NOMO-1 (cell line): ENCODE data around the gene SH3D19.
"Not testable (repeated sequence)": the region's sequence is repeated elsewhere in the genome, so short reads cannot be mapped to it uniquely, and the experiment has no call there.

Experiments
- DNase-seq, 2 experiments: peaks; one replicate each; lab custom pipeline; 2025; ENCODE audit not compliant: unreplicated experiment in 2 of 2; lab: John Stamatoyannopoulos, UW

SH3D19 gene

GRCh38 chr4:151158979-151159378 lies 166.4 kb downstream of the SH3D19 start:
- no peak for DNase-seq

- DNase-seq = no peak
Measured at GRCh38 chr4:151157543-151157942, 167.9 kb downstream of the SH3D19 start.

GRCh38 chr4:151153585-151153984 lies 171.8 kb downstream of the SH3D19 start:
- DNase-seq = peak in 1 of 2 experiments; percentile 16

GRCh38 chr4:151152028-151152427 lies 173.4 kb downstream of the SH3D19 start:
- no peak for DNase-seq

- no peak for DNase-seq
Measured at GRCh38 chr4:151150821-151151580, 174.4 kb downstream of the SH3D19 start.

GRCh38 chr4:151148261-151148660 lies 177.1 kb downstream of the SH3D19 start:
- DNase-seq = no peak

GRCh38 chr4:151147000-151147399 lies 178.4 kb downstream of the SH3D19 start:
- DNase-seq = no peak

GRCh38 chr4:151144329-151145072 lies 180.9 kb downstream of the SH3D19 start:
- no peak for DNase-seq

- no peak for DNase-seq
Measured at GRCh38 chr4:151143811-151144210, 181.6 kb downstream of the SH3D19 start.

GRCh38 chr4:151143162-151143561 lies 182.2 kb downstream of the SH3D19 start:
- peak in 1 of 2 experiments; percentile 20 for DNase-seq

GRCh38 chr4:151142758-151143157 lies 182.6 kb downstream of the SH3D19 start:
- no peak for DNase-seq

- DNase-seq = no peak
Measured at GRCh38 chr4:151139814-151140213, 185.6 kb downstream of the SH3D19 start.

- not testable (repeated sequence) for DNase-seq
Measured at GRCh38 chr4:151136048-151136447, 189.4 kb downstream of the SH3D19 start.

GRCh38 chr4:151133311-151133710 lies 192.1 kb downstream of the SH3D19 start:
- DNase-seq = no peak

GRCh38 chr4:151129796-151130195 lies 195.6 kb downstream of the SH3D19 start:
- no peak for DNase-seq

GRCh38 chr4:151117371-151117962 lies 207.9 kb downstream of the SH3D19 start:
- peak; percentile 52 to 73 for DNase-seq

- no peak for DNase-seq
Measured at GRCh38 chr4:151114986-151115385, 210.4 kb downstream of the SH3D19 start.

GRCh38 chr4:151114338-151114737 lies 211.1 kb downstream of the SH3D19 start:
- DNase-seq = no peak

- DNase-seq = no peak
Measured at GRCh38 chr4:151110236-151110635, 215.2 kb downstream of the SH3D19 start.

- DNase-seq = no peak
Measured at GRCh38 chr4:151107063-151107462, 218.3 kb downstream of the SH3D19 start.

- no peak for DNase-seq
Measured at GRCh38 chr4:151105454-151106032, 219.9 kb downstream of the SH3D19 start.
